GM19468 (cell line): ENCODE data around the gene PLD1.
"Not testable (repeated sequence)": the region's sequence is repeated elsewhere in the genome, so short reads cannot be mapped to it uniquely, and the experiment has no call there.

ENCODE experiments used
- ATAC-seq: cut with Tn5 transposase; IDR thresholded peaks from one replicate; pipeline ENCODE4 v1.9.1; 2021; ENCODE audit warnings: mild to moderate bottlenecking, moderate library complexity, moderate number of reproducible peaks; ENCODE audit not compliant: unreplicated experiment; ENCODE audit errors: extremely low read depth

The PLD1 gene

GRCh38 chr3:171592786-171593185, 217.5 kb downstream of the PLD1 start:
- ATAC-seq, result no peak

GRCh38 chr3:171591070-171591469, 219.2 kb downstream of the PLD1 start:
- ATAC-seq, result no peak

GRCh38 chr3:171586274-171586673, 224.0 kb downstream of the PLD1 start:
- no peak for ATAC-seq

GRCh38 chr3:171585039-171585438, 225.2 kb downstream of the PLD1 start:
- ATAC-seq, result no peak

- no peak for ATAC-seq
Measured at GRCh38 chr3:171584100-171584499, 226.2 kb downstream of the PLD1 start.

- no peak for ATAC-seq
Measured at GRCh38 chr3:171574556-171575240, 235.6 kb downstream of the PLD1 start.

GRCh38 chr3:171569571-171570132, 240.6 kb downstream of the PLD1 start:
- no peak for ATAC-seq

GRCh38 chr3:171568766-171569165, 241.5 kb downstream of the PLD1 start:
- ATAC-seq, result no peak

GRCh38 chr3:171566803-171567422, 243.4 kb downstream of the PLD1 start:
- no peak for ATAC-seq

- no peak for ATAC-seq
Measured at GRCh38 chr3:171565481-171566058, 244.7 kb downstream of the PLD1 start.

- ATAC-seq, result no peak
Measured at GRCh38 chr3:171564748-171565480, 245.4 kb downstream of the PLD1 start.

GRCh38 chr3:171563298-171563697, 247.0 kb downstream of the PLD1 start:
- no peak for ATAC-seq

- not testable (repeated sequence) for ATAC-seq
Measured at GRCh38 chr3:171562459-171562858, 247.8 kb downstream of the PLD1 start.

GRCh38 chr3:171561596-171562323, 248.5 kb downstream of the PLD1 start:
- no peak for ATAC-seq

GRCh38 chr3:171559586-171559985, 250.7 kb downstream of the PLD1 start:
- no peak for ATAC-seq

GRCh38 chr3:171558188-171558696, 252.0 kb downstream of the PLD1 start:
- no peak for ATAC-seq

GRCh38 chr3:171557173-171557572, 253.1 kb downstream of the PLD1 start:
- no peak for ATAC-seq

GRCh38 chr3:171556574-171557145, 253.6 kb downstream of the PLD1 start:
- ATAC-seq, result no peak

- ATAC-seq, result no peak
Measured at GRCh38 chr3:171556148-171556547, 254.1 kb downstream of the PLD1 start.
